ENCODE measurements around the gene HMGCS2.

HMGCS2 gene

DNA sequence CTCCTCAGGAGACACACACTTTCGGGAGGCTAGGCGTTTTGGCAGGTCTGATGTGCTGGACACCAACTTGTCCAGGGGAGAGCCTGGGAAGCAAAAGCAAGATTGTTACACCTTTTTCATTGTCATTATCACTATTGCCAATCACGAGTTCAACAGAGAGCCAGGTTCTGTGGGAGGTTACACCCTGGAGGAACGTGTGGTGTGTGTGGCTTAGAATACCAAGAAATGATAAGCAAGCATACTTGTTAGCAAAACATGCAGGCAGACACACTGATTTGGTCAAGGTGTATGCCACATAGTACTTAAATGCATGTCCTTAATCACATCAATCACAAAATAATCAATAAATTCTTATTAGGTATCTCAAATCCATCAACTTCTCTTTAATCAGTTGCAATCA lies 16.1 kb downstream of the HMGCS2 start:
- no peak for DNase-seq

DNA sequence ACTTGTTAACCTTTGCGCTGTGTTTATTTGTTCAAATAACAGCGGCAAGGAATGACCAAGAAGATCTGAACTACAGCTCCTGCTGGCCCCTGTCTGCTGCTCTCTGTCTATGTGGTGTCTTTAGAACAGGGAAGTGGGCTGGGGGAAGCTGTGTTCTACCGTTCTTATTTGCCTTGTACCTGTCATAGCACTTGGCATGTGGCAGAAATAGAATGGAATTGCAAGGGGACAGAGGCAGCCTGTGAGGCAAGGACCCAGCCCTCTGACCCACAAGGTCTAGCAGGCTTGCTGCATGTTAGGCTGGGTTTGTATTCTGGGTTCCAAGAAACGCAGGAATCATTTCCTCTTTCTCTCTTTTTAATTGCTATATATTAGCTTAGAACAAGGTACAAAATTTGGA lies 20.7 kb downstream of the HMGCS2 start:
- DNase-seq, result peak in 1 of 4 experiments; percentile 9

DNA sequence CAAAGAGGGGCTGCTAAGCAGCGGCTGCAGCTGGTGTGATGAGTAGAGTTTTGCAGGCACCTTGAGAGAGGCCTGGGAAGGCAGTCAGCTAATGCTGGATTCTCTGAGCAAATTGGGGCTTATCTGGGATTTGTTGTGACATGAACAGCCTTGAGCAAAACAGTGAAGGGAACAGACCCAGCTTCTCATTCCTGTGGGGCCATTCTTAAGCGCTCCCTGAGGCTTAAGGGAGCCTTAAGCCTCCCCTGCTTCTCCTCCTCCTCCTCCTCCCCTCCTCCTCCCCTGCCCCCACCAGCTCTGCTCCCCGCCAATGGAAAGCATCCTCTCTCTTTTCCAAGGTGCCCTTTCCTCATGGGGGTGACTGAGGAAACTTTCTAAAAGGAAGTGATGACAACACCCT lies 21.3 kb downstream of the HMGCS2 start:
- peak in 3 of 4 experiments; percentile 10 to 16 (median 15) for DNase-seq

DNA sequence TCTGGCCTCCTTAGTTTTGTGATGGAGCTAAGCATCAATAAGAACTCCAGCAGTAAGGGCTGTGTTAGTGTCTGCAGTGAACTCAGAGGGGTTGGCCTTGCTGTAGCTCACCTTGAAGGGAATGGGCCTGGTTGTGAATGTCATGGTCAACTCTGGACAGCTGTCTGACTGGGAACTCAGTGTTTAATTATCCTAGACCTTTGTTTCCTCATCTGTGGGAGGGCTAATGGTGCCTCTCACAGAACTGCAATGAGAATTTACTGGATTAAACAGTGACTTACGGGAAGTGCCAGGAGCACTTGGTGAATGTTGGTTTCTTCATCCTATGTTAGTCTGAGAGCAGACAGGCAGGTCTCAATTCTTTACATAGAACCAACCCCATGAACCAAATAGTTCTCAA lies 23.7 kb downstream of the HMGCS2 start:
- DNase-seq, result no peak

DNA sequence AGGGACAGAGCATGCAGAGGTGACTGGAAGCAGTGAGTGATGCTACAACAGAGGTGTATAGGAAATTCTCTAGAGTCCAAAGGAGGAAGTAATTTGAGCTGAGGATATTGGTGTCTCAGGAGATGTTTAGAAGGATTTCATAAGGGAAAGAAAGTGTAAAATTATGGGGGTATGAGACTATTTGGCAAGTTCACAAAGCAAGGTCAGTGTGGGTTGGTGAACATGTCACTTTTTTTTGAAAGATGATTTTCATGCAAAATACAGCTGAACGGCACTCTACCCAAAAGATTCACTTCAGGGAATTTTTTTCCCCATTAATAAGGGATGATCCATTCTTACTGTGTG lies 24.1 kb downstream of the HMGCS2 start:
- no peak for DNase-seq

DNA sequence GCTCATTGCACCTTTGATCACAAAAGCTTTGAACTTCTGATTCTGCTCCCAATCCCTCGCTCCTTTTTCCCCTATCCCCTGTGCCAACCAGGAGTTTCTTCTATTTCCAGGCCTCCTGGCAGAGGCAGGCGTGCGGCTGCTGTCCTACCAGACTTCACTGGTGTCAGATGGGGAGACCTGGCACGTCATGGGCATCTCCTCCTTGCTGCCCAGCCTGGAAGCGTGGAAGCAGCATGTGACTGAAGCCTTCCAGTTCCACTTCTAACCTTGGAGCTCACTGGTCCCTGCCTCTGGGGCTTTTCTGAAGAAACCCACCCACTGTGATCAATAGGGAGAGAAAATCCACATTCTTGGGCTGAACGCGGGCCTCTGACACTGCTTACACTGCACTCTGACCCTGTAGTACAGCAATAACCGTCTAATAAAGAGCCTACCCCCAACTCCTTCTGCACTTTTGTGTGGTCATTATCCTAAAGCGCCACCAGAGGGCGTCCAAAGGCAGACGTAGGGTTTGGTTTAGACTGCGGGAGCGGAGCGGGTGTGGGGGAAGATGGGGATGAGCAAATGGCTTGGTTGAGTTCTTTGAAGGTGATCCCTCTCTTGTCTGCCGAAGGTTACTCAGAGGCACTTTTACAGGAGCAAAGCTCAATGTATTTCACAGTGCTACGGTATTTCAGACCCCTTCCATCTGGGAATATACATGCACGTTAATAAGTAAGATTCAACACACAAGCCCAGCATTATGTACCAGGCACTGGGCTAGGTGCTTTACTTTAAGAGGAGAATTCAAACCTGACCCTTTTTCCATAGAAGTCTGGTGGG lies 24.7 kb downstream of the HMGCS2 start:
- DNase-seq, result peak; percentile 74 to 83 (median 78)

DNA sequence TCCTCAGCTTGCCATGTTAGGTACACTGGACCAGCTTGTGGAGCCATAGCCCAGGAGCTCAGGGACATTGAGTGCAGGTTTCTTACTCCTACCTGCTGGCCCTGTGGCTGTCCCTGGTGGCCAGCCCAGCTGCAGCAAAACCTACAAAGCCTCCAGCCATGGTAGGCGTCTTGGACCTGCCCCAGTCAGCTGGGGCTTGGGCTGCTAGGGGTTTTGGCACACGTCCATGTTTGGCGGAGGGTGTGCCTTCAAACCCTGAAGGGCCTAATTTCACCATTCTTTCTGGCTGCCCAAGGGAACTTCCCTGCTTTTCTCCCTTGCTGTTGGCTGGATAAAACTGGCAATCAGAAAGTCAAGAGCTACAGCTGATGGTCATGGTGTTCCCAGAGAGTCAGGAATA lies 25.4 kb downstream of the HMGCS2 start:
- DNase-seq, result no peak

DNA sequence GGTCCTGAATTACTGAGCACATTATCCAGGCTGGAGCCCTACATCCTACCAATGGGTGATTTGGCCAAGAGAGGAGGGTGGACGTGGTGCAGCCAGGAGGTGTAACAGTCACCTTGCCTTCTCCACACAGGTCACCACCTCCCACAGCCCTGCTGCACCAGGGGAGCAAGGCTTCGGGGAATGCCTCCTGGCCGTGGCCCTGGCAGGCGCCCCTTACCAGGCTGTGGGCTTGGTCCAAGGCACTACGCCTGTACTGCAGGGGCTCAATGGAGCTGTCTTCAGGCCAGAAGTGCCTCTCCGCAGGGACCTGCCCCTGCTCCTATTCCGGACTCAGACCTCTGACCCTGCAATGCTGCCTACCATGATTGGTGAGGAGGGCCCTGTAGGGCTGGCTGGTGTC lies 26.0 kb downstream of the HMGCS2 start:
- no peak for DNase-seq

DNA sequence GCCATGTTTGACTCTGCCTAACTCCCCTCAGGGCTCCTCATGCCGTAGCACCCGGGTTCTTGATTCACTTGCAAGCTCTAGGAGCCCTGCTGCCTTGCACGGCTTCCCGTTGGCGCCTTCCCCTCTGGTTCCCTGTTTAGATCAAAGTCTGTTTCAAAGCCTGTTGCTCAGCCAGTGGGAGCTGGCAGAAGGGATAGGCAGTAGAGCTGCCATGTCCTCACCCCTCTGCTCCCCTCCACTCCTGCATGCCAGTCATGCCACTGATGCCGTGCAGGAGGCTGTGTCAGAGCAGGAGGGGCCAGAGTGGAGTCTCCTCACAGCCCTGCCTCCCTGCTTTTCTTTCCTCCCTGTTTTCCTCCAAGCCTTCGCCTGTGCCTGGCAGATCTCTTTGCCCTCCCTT lies 26.5 kb downstream of the HMGCS2 start:
- DNase-seq, result no peak

DNA sequence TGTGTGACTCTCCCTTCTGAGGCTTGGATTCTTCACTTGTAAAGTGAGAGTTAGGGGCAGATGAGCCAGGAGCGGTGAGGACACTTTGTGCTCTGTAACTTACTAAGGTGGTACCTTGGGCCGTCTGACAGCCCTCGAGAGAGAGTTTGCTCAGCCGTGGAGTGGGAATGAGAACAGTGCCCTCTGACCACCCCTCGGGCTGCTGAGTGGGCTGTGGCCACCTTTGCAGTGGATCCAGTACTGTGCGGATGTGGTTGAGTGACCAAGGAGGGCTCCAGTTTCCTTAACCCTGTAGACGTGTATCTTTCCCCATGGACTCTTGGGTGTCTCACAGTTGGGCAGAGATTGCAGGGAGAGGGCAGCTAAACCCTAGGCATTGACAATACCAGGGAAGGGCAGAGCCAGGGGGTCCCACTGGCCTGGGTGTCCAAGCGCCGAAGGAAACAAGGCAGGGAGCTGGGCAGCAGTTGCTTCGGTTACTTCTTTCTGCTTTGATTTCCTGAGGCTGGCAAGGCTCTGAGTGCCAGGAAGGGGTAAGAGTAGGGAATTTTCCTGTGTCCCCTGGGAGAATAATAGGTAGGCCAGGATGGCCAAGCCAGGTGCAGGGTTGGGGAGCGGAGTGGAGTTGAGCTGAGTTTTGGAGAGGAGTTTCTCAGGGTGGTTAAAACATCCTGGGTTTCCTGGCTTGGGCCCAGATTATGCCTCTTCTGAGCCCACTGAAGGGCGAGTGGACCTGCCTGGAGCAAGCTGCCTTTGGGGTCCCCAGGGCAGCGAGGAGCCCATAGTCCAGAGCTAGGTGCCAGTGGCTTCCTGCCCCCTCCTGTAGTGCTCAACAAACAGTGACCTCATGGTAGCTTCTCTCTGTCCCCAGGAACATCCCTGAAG lies 27.6 kb downstream of the HMGCS2 start:
- DNase-seq, result no peak

DNA sequence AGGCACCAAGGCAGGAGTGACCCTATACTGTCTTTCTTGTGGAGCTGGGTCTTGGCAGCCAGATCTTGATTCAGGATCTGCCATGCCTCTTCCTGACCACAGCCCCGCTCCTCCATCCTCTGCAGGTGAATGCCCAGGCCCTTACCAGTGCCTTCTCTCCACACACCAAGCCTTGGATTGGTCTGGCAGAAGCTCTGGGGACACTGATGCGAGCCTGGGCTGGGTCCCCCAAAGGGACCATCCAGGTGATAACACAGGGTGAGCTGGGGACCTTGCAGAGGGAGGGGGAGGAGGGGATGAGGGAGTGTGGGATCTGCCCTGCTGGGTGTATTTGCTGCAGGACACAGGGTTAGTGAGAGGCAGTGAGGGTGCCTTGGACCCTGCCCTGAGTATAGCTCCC lies 28.4 kb downstream of the HMGCS2 start:
- DNase-seq, result no peak

DNA sequence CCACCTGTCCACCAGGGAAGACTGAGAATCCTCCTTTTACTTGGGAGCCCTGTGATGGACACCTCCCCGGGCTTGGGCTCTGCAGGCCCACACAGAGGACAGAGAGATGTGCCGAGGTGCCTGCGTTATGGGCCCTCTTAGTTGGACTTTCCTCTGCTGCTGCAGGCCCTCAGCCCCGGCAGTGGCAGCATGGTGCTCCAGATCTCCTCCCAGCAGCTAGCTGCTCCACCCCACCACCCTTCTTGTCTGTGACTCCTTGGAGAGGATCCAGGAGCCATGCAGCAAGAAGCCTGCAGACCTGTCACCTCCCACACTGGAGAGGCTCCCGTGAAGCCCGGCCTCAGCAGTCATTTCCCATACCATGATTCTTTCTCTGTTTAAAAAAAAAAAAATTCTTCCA lies 29.6 kb downstream of the HMGCS2 start:
- no peak for DNase-seq

DNA sequence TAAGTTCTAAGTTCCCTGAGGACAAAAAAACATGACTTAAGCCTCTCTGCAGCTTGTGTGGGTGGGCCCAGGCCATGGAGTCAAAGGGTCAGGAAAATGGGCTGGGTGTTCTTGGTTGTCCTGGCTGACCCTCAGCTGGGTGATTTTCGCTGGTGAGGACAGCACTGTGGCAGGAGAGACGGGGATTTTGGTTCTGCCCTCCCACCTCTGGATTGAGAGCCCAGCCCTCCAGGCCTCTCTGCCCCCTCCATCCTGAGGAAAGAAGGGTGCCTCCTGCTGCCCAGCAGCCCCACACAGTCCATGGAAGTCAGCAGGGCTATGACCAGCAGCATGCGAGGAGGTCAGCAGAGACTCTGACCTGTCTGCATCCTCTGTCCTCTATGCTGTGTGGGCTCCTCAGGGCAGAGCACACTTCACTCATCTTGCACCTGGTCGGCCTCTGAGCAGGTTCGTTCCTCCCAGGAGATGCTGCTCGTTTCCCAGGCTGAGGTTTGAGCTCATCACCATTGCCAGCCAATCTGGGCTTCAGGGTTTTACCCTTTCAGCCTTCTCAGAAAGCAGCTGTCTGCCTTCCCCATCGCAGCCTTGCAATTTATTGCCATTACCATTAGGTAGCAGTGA lies 30.5 kb downstream of the HMGCS2 start:
- no peak for DNase-seq

DNA sequence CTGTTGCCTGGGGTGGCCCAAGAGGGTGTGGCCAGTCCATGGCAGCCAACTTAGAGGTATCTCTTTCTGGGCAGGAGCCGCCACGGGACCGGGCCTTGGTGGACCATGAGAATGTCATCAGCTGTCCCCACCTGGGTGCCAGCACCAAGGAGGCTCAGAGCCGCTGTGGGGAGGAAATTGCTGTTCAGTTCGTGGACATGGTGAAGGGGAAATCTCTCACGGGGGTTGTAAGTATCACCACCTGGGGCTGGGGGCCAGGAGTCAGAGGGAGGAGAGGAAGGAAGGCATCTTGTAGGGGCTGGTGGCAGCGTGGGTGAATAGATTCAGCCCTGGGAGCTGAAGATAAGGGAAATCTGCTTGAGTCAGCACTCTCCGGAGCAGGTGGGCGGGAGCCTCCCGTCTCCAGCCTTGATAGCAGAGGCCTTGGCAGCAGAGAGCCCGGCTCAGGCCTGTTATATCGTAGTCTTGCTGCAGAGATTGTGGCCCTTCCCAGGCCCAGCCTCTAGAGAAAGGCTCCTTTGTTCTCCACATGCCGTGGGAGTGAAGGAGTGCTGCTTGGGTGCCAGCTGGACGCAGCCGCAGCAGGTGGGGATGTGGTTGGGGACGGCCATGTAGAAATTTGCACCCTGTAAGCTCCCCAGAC lies 31.5 kb downstream of the HMGCS2 start:
- peak in 3 of 4 experiments; percentile 7 to 29 (median 17) for DNase-seq

DNA sequence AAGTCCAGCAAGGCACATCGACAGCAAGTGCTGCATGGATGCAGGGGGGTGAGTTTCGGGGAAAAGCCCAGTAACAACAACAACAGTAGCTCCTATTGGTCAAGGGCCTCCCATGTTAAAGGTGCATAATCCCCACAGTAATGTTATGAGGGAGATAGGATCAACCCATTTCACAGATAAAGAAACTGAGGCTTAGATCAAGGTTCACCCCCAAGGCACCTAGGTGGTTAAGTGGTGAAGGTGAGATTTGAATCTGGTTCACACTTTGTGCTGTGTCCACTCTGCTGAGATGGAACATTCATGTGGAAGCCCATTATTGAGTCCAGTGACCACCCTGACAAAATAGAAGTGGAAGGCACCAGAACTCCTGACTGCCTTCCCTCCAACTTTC lies 32.1 kb downstream of the HMGCS2 start:
- no peak for DNase-seq

DNA sequence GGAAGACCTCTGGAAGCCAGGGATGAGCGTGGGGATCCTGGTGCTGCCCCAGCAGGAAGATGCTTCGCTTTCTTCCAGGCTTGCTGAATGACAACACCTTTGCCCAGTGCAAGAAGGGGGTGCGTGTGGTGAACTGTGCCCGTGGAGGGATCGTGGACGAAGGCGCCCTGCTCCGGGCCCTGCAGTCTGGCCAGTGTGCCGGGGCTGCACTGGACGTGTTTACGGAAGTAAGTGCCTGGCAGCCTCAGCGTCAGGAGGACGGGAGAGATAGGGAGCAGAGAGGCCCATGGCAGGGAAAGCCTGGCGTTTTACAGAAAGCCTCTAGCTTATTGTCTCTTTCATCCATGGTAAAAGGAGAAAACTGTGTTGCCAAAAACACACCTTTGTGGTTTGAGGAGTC lies 33.5 kb downstream of the HMGCS2 start:
- DNase-seq, result no peak

DNA sequence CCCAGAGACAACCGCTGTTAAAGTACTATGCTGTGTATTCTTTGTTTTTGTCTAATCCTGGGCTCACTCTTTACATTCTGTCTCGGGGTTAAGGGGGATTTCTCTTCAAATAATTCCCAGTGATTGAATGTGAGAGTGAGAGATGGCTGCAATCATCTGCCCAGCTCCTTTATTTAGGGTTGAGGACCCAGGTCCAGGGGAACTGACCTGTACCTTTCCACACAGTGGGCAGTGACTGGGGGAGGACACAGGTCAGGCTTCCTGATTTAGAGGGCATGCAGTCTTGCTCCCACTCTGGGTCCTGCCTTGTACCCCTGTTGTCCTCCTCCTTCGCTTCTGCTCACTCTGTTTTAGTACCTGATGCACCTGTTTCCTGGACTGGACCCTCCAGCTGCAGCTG lies 35.0 kb downstream of the HMGCS2 start:
- DNase-seq, result no peak

DNA sequence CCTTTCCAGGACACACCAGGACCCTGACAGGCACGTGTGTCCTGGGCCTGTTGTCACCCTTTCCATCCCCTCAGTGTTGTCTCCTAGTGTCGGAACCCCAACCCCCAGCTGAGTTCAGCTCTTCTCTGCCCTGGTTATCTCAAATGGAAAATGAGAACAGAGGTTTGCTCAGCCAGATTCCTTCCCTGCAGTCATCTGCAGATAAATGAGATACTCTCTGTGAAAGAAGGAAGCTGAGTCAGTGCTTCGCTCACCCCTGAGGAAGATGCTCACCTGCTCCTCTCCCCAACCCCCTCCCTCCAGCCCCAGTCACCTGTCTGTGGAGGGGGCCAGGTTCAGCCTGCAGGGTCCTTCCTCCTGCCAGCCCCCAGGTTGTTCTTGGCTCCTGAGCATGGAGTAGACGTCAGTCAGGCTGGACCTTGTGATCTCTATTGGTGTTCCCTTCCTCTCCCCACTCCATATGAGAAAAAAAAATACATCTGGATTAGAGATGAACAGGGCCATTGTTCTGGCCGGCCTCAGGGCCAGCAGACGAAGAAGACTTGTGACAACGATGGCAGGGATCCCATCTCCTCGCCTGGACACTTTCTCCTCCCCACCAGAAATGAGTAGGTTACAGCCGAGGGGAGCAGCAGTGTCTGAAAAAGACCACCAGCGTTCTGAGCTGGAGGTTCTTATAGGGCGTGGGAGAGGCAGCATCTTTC lies 36.1 kb downstream of the HMGCS2 start:
- no peak for DNase-seq

DNA sequence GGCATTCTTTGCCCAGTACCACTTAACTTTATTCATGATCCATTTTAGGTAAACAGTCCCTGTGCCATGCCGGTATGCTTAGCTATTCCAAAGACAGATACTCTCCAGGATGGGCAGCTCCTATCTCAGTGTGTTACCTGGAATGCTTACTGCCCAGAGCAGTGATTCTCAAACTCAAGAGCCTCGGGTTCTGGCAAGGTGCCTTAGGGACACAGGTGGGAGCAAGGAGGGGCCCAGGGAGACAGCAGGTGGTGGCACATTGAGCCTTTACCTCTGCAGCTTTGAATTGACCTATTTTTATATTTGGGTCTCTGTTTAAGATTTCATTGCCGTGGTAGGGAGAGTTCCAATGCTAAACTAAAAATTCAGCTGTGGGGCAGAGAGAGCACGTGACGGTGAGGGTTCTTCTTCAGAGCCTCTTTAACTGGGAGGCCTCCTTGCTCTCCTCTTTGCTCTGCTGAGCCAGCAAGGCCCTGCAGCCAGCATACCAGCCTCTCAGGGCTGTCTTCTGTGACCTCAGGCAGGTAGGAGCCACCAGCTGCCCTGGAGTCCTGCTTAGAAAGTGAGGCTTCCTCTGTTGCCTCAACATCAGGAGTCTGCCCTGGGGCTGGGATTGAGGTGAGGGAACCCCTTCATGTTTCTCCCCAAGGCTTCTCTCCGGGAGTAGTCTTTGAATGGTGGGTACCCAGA lies 36.8 kb downstream of the HMGCS2 start:
- DNase-seq, result no peak

DNA sequence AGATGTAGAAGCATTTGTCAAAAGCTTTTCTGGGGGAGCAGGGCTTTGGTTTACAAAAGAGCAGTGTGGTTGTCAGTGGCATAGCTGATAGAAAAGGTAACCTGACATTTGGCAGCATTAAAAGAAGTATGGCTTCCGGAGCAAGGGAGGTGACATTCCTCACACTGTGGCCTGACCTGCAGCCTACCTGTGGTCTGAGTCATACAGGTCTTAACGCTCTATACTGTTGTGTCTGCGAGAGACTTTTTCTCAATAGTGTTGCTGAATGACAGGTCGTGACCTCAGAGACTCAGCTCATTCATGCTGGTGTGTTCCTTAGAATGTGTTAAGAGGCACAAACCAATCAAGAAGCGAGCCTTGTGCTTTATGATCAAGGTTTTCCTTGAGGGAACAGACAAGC lies 37.6 kb downstream of the HMGCS2 start:
- no peak for DNase-seq

DNA sequence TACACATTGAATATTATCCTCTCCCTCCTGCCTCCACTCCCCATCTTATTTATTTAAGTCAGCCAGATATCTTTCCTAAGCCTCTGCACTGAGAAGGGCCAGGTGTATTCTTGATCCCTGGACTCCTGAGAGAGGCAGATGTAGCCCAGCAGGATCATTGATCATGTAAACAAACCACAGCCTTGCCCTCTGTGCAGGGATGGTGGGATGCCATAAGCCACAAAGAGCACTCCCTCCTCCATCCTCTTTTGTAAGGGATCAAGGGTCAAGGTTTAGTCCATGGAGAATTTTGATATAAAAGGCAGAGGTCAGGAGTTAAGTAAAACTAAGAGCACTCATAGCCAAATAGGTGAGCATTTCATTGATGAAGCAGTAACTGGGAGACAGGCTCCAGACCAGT lies 39.7 kb downstream of the HMGCS2 start:
- DNase-seq, result no peak

DNA sequence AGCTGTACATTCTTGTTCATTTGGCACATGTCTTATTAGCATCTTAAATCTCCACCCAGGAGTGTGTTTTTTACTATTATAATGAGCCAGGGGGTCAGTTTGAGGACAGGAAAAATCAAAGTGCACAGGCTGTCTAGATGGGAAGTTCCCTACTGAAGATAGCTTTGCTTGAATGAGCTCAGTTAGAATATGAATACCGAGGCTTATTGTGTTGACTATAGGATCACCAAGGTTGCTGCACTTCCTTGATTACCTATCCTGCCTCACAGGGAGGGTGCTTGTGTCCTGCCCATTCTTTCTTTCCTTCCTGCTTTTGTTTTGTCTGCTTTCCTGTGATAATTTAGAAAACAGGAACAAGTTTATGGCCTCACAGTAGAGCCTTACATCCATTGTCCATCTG lies 40.7 kb downstream of the HMGCS2 start:
- DNase-seq, result no peak
